Measurements from ENCODE around the gene ERI3. TPM values are rescaled to one million over a fixed set of nuclear protein-coding genes. Genes with fewer than 3 reads are reported as not detected.

The ERI3 gene
- polyA plus RNA-seq, 1 donor from 2014 or later, result 92.5 TPM

DNA sequence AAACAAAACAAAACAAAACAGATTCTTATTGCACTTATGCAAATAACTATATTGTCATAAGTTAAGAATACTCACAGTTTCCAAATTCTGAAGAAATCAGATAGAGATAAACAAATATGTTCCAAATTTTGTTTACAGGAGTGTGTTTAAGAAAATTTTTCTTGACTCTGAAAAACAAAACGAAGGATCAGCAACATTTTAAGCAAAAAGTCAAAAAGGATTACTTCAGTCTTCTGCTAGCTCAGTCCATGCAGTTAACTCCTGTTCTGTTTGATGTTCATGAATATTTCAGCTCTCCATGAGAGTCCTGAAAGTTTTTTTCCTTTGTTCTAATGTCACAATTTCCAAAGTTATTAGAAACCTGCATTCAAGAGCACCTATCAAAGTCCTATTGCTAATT is 180.4 kb downstream of the ERI3 start:
- Histone ChIP-seq H4K20me1 (ENCODE audit: insufficient read depth) (no peaks in the 10 kb centered on the region), H3K4me3 (ENCODE audit: low read length) (no peak overlapping the region), H3K36me3 (ENCODE audit: insufficient read depth, low read length) (no peaks in the 10 kb centered on the region), H3K27me3 (ENCODE audit: insufficient read depth, low read depth, low read length) (no peaks in the 10 kb centered on the region), H3K9ac (ENCODE audit: low read length) (no peak overlapping the region), H3F3A (ENCODE audit: insufficient read depth, low read length, poor library complexity, severe bottlenecking) (no peaks in the 10 kb centered on the region), H3K4me2 (ENCODE audit: low read length) (no peak overlapping the region), H3K79me2 (replicated peaks; ENCODE audit: insufficient read depth, low read length) (no peaks in the 10 kb centered on the region), H3K9me3 (ENCODE audit: low read length) (peaks cover 4% of the 10 kb centered on the region), H3K27ac (ENCODE audit: low read length) (no peak overlapping the region), H3K9me2 (ENCODE audit: insufficient read depth, low read length) (no peaks in the 10 kb centered on the region), H2AFZ (ENCODE audit: low read depth, low read length) (no peak overlapping the region)
- TF ChIP-seq MXI1 (conservative IDR thresholded peaks at IDR 0.05; ENCODE audit: poor library complexity, severe bottlenecking) (no peak), SMC3 (conservative IDR thresholded peaks at IDR 0.05; ENCODE audit: poor library complexity) (no peak)

Small RNAs within 50 kb of the gene (small RNA-seq; reads per million reads assigned to genes)
- gene AL035417.1 (0 reads per million in 3 experiments), gene RNU6-369P (0 reads per million in 3 experiments)

Other genes starting within 250 kb of the ERI3 start
- not detected in 2 replicates for gene KLF17, start 236.4 kb downstream of the ERI3 start, polyA plus RNA-seq
- not detected in 2 replicates for gene KLF18, start 213.6 kb downstream of the ERI3 start, polyA plus RNA-seq
- 46.4 and 55.6 TPM in 2 replicates for gene DMAP1, start 141.8 kb downstream of the ERI3 start, polyA plus RNA-seq
- 142 and 161 TPM in 2 replicates for gene RNF220, start 50.0 kb upstream of the ERI3 start, polyA plus RNA-seq